ENCODE data around the gene LETMD1.

Gene LETMD1

GRCh38 chr12:51103977-51104376 is 55.9 kb downstream of the LETMD1 start:
- Histone ChIP-seq H4K20me1 (ENCODE audit: insufficient read depth, low read length) (no peaks in the 10 kb centered on the region), H3K4me1 (ENCODE audit: low read length) (no peaks in the 10 kb centered on the region), H3K79me2 (ENCODE audit: low read length) (no peaks in the 10 kb centered on the region), H3K4me3 (ENCODE audit: low read length) (no peak overlapping the region), H2AFZ (ENCODE audit: low read length) (no peak overlapping the region), H3K9ac (ENCODE audit: low read length) (no peak overlapping the region), H3K9me2 (replicated peaks; ENCODE audit: insufficient read depth, low read length) (no peaks in the 10 kb centered on the region), H3K36me3 (replicated peaks; ENCODE audit: insufficient read depth, low read length) (no peaks in the 10 kb centered on the region), H3K9me3 (replicated peaks; ENCODE audit: insufficient read depth, low read length) (no peaks in the 10 kb centered on the region), H3F3A (ENCODE audit: insufficient read depth, low read length) (no peaks in the 10 kb centered on the region), H3K4me2 (ENCODE audit: low read depth, low read length) (no peak overlapping the region), H3K27ac (ENCODE audit: low read length) (no peak overlapping the region), H3K27me3 (replicated peaks; ENCODE audit: insufficient read depth, low read length) (no peaks in the 10 kb centered on the region)
- TF ChIP-seq CTCF (IDR thresholded peaks at IDR 0.05; ENCODE audit: low read length) (no peak), EZH2phosphoT487 (IDR thresholded peaks at IDR 0.05; ENCODE audit: low read length) (no peak), EZH2 (optimal IDR thresholded peaks at IDR 0.05; ENCODE audit: low read depth, low read length) (no peak)
- no peak for DNase-seq

GRCh38 chr12:51108136-51108535 is 60.0 kb downstream of the LETMD1 start:
- Histone ChIP-seq H3K27me3 (replicated peaks; ENCODE audit: insufficient read depth, low read length) (no peaks in the 10 kb centered on the region), H3K27ac (ENCODE audit: low read length) (no peak overlapping the region), H3K9ac (ENCODE audit: low read length) (no peak overlapping the region), H3K4me1 (ENCODE audit: low read length) (no peaks in the 10 kb centered on the region), H3F3A (ENCODE audit: insufficient read depth, low read length) (no peaks in the 10 kb centered on the region), H2AFZ (ENCODE audit: low read length) (no peak overlapping the region), H3K36me3 (replicated peaks; ENCODE audit: insufficient read depth, low read length) (no peaks in the 10 kb centered on the region), H3K9me2 (replicated peaks; ENCODE audit: insufficient read depth, low read length) (no peaks in the 10 kb centered on the region), H3K79me2 (ENCODE audit: low read length) (no peaks in the 10 kb centered on the region), H3K4me2 (ENCODE audit: low read depth, low read length) (no peak overlapping the region), H3K9me3 (replicated peaks; ENCODE audit: insufficient read depth, low read length) (no peaks in the 10 kb centered on the region), H3K4me3 (ENCODE audit: low read length) (no peak overlapping the region), H4K20me1 (ENCODE audit: insufficient read depth, low read length) (no peaks in the 10 kb centered on the region)
- no peak for TF ChIP-seq EZH2phosphoT487 (IDR thresholded peaks at IDR 0.05; ENCODE audit: low read length)
- TF ChIP-seq EZH2 (optimal IDR thresholded peaks at IDR 0.05; ENCODE audit: low read depth, low read length), result no peak
- TF ChIP-seq CTCF (IDR thresholded peaks at IDR 0.05; ENCODE audit: low read length), result no peak
- DNase-seq, result no peak

All from MM.1S (cell line).